Endothelial cell of umbilical vein (primary cell): ENCODE measurements around the gene SPCS3. TPM values are rescaled to one million over a fixed set of nuclear protein-coding genes. Genes with fewer than 3 reads are reported as not detected.

Experiments
- BruUV-seq: library from RNA; stranded (reverse); fragments of 400-500 nt; replicated peaks from 2 replicates; lab custom pipeline; 2021; lab: Mats Ljungman, UMichigan
- CTCF ChIA-PET: fragments of 300-600, 350-600 bp; sonication (Branson Sonifier 250); formaldehyde crosslinking; loops from one replicate; lab custom pipeline; 2021; ENCODE audit warnings: antibody characterized with exemption, inconsistent platforms; lab: Charles Lee
- POLR2A ChIA-PET: fragments of 300-600, 350-600 bp; sonication (Branson Sonifier 250); formaldehyde crosslinking; loops from one replicate; lab custom pipeline; 2021; ENCODE audit warnings: antibody characterized with exemption, inconsistent platforms; lab: Charles Lee
- DNase-seq: peaks from one replicate; pipeline ENCODE4 v3.0.0-alpha.2; 2011; ENCODE audit warnings: low read depth, low spot score
- FAIRE-seq: peaks from 2 replicates; lab custom pipeline; 2011; peaks lifted over from hg19 to GRCh38; lab: Jason Lieb, UNC
- H2AFZ ChIP-seq: 2 replicates; pipeline ENCODE4 v1.6.0; 2012; ENCODE audit warnings: low read depth, low read length, control low read depth, inconsistent platforms
- H3K27ac ChIP-seq: 2 replicates; pipeline ENCODE4 v1.5.1; 2011; ENCODE audit warnings: low read depth, mild to moderate bottlenecking, control low read depth, low read length, moderate library complexity; ENCODE audit not compliant: insufficient read depth
- H3K27me3 ChIP-seq, 2 experiments: 2 replicates each; pipeline versions ENCODE4 v1.6.0 to v1.6.1; 2011; ENCODE audit warnings: low read length in 2 of 2, mixed read lengths in 1 of 2; ENCODE audit not compliant: control insufficient read depth in 2 of 2, insufficient read depth in 2 of 2
- H3K36me3 ChIP-seq, 2 experiments: 2 replicates in 1 of 2; 3 replicates in 1 of 2; pipeline ENCODE4 v1.5.1; 2011; ENCODE audit warnings: low read length in 2 of 2, mild to moderate bottlenecking in 1 of 2, moderate library complexity in 1 of 2; ENCODE audit not compliant: control insufficient read depth in 2 of 2, insufficient read depth in 2 of 2; ENCODE audit errors: extremely low read depth in 1 of 2
- H3K4me1 ChIP-seq: 3 replicates; pipeline ENCODE4 v1.5.1; 2011; ENCODE audit warnings: mild to moderate bottlenecking, low read length; ENCODE audit not compliant: control insufficient read depth, insufficient read depth; ENCODE audit errors: extremely low read depth
- H3K4me2 ChIP-seq: 2 replicates; pipeline ENCODE4 v1.6.1; 2011; ENCODE audit warnings: low read length, control low read depth, mixed read lengths; ENCODE audit not compliant: insufficient read depth
- H3K4me3 ChIP-seq, 3 experiments: fragments of 200-600 bp in 1 of 3; sonication (generic), shearing (Covaris generic) in 1 of 3; replicated peaks in 1 of 3; 2 replicates each; pipeline ENCODE4 v1.5.1; 2011 to 2016; ENCODE audit warnings: control low read depth in 3 of 3, low read length in 3 of 3, mild to moderate bottlenecking in 2 of 3, inconsistent platforms in 1 of 3, low read depth in 1 of 3, moderate library complexity in 1 of 3; ENCODE audit not compliant: insufficient read depth in 1 of 3
- H3K79me2 ChIP-seq: 2 replicates; pipeline ENCODE4 v1.6.0; 2012; ENCODE audit warnings: low read length, inconsistent platforms; ENCODE audit not compliant: control insufficient read depth, insufficient read depth
- H3K9ac ChIP-seq: replicated peaks from 2 replicates; pipeline ENCODE3; 2011; ENCODE audit warnings: low read length, control low read depth; ENCODE audit not compliant: insufficient read depth; ENCODE audit errors: extremely low read depth
- H3K9me1 ChIP-seq: replicated peaks from 3 replicates; pipeline ENCODE4 v1.6.0; 2011; ENCODE audit warnings: mild to moderate bottlenecking, low read length; ENCODE audit not compliant: control insufficient read depth, insufficient read depth; ENCODE audit errors: extremely low read depth
- H3K9me3 ChIP-seq: replicated peaks from 2 replicates; pipeline ENCODE4 v1.5.1; 2012; ENCODE audit warnings: low read length, inconsistent platforms; ENCODE audit not compliant: control insufficient read depth, insufficient read depth
- H4K20me1 ChIP-seq: replicated peaks from 2 replicates; pipeline ENCODE3; 2011; ENCODE audit warnings: mild to moderate bottlenecking, low read length; ENCODE audit not compliant: control insufficient read depth, insufficient read depth; ENCODE audit errors: extremely low read depth
- EZH2 ChIP-seq: IDR thresholded peaks from 2 replicates; pipeline ENCODE4 v1.6.1; 2012; ENCODE audit warnings: borderline replicate concordance, low read depth, mild to moderate bottlenecking, moderate library complexity, low read length, inconsistent platforms; ENCODE audit not compliant: severe bottlenecking
- FOS ChIP-seq: IDR thresholded peaks from 2 replicates; pipeline ENCODE4 v1.6.1; 2011; ENCODE audit warnings: mild to moderate bottlenecking, low read length, moderate library complexity, borderline replicate concordance; ENCODE audit not compliant: insufficient read depth
- GATA2 ChIP-seq: IDR thresholded peaks from 2 replicates; pipeline ENCODE4 v1.7.0; 2011; ENCODE audit warnings: low read depth, mild to moderate bottlenecking, moderate library complexity, mixed read lengths, low read length; ENCODE audit not compliant: insufficient read length, insufficient read depth
- JUN ChIP-seq: IDR thresholded peaks from 2 replicates; pipeline ENCODE4 v1.6.1; 2011; ENCODE audit warnings: borderline replicate concordance, low read depth; ENCODE audit not compliant: insufficient read length, insufficient read depth
- MYC ChIP-seq: IDR thresholded peaks from one replicate; pipeline ENCODE4 v1.6.1; 2011; ENCODE audit warnings: mild to moderate bottlenecking, low read depth, low read length
- POLR2A ChIP-seq: IDR thresholded peaks from 2 replicates; pipeline ENCODE4 v1.6.1; 2012; ENCODE audit warnings: low read depth, mild to moderate bottlenecking, control low read depth, low read length
- POLR2AphosphoS5 ChIP-seq: IDR thresholded peaks from 2 replicates; pipeline ENCODE4 v1.6.1; 2012; ENCODE audit warnings: low read depth, mild to moderate bottlenecking, control low read depth, low read length, moderate library complexity; ENCODE audit not compliant: insufficient read depth
- dilution Hi-C: fragments of 300-500 bp; cut with MboI; formaldehyde crosslinking; loops from one replicate; pipeline ENCODE4 v1.15.0; 2019; ENCODE audit warnings: low sequenced_read_pairs; ENCODE audit not compliant: extremely low pct_ligation_motif_present
- intact Hi-C: fragments of 100-400 bp; cut with micrococcal nuclease; formaldehyde crosslinking; loops from one replicate; pipeline ENCODE4 v1.10.0; 2022
- polyA plus RNA-seq, 4 experiments: library from polyadenylated mRNA; depleted of rRNA in 3 of 4; stranded (reverse) in 3 of 4; unstranded in 1 of 4; fragments of >200 nt; gene quantifications; 2 replicates each; pipeline versions ENCODE4 v1.2.1 to v1.2.3, GENCODE V29; 2011 to 2012; ENCODE audit warnings: missing spikeins in 1 of 4
- total RNA-seq: library from RNA; stranded (reverse); gene quantifications from 2 replicates; pipeline ENCODE4 v1.2.3, GENCODE V29; 2021
- TF ChIP-seq, protein P1 (sequence below): IDR thresholded peaks from 2 replicates; pipeline ENCODE4 v1.6.1; 2011; ENCODE audit not compliant: insufficient read depth, insufficient read length
- TF ChIP-seq, protein P2 (sequence below), 2 donors: IDR thresholded peaks; 1 replicate in 1 of 2; 2 replicates in 1 of 2; pipeline ENCODE4 v1.5.1; 2011; ENCODE audit warnings: low read length in 2 of 2, mild to moderate bottlenecking in 2 of 2, moderate library complexity in 2 of 2, control low read depth in 1 of 2, inconsistent platforms in 1 of 2, low read depth in 1 of 2; ENCODE audit not compliant: insufficient read depth in 1 of 2; ENCODE audit errors: extremely low read depth in 1 of 2

The SPCS3 gene
- total and polyA plus RNA-seq, 2 donors (not counting 3 experiments of a cell fraction or from before 2014, with no cell fraction given), result 36.4 to 183 TPM

DNA sequence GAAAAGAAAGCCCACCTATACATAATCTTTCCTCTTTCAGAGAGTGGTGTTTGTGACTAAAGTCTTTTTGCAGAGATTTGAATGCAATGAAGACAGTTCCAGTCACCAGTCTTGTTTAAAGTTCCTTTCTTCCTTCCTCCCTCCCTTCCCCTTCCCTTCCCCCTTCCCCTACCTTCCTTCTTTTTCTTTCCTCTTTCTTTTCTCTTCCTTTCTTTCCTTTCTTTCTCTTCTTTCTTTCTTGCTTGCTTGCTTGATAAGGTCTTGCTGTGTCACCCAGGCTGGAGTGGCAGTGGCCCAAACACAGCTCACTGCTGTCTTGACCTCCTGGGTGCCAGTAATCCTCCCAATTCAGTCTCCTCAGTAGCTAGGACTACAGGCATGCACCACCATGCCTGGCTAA, 31.7 kb upstream of the SPCS3 start:
- Histone ChIP-seq H3K27me3 (peaks cover 2 to 4% of the 10 kb centered on the region in 2 experiments), H4K20me1 (no peaks in the 10 kb centered on the region), H3K4me2 (no peak overlapping the region), H3K79me2 (no peaks in the 10 kb centered on the region), H3K27ac (no peak overlapping the region), H2AFZ (no peak overlapping the region), H3K9ac (no peak overlapping the region), H3K9me1 (no peaks in the 10 kb centered on the region), H3K4me3 (no peak overlapping the region), H3K4me1 (no peaks in the 10 kb centered on the region), H3K36me3 (no peaks in the 10 kb centered on the region), H3K9me3 (no peaks in the 10 kb centered on the region)
- ChIA-PET POLR2A (no interaction called here), CTCF (interaction anchor here (2.3 kb wide), 1 partner anchor 11 kb away, joined by 7 read pairs; no protein-coding TSS in a partner anchor)
- dilution Hi-C loops (no loop called here), intact Hi-C loops (no loop called here)
- DNase-seq, result no peak
- TF ChIP-seq POLR2AphosphoS5, result no peak
- no peak for TF ChIP-seq MYC
- no peak for TF ChIP-seq FOS
- no peak for TF ChIP-seq JUN
- TF ChIP-seq POLR2A, result no peak
- no peak for TF ChIP-seq GATA2
- TF ChIP-seq, protein P1, sequence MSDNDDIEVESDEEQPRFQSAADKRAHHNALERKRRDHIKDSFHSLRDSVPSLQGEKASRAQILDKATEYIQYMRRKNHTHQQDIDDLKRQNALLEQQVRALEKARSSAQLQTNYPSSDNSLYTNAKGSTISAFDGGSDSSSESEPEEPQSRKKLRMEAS, result no peak
- TF ChIP-seq EZH2, result no peak
- TF ChIP-seq, protein P2, sequence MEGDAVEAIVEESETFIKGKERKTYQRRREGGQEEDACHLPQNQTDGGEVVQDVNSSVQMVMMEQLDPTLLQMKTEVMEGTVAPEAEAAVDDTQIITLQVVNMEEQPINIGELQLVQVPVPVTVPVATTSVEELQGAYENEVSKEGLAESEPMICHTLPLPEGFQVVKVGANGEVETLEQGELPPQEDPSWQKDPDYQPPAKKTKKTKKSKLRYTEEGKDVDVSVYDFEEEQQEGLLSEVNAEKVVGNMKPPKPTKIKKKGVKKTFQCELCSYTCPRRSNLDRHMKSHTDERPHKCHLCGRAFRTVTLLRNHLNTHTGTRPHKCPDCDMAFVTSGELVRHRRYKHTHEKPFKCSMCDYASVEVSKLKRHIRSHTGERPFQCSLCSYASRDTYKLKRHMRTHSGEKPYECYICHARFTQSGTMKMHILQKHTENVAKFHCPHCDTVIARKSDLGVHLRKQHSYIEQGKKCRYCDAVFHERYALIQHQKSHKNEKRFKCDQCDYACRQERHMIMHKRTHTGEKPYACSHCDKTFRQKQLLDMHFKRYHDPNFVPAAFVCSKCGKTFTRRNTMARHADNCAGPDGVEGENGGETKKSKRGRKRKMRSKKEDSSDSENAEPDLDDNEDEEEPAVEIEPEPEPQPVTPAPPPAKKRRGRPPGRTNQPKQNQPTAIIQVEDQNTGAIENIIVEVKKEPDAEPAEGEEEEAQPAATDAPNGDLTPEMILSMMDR (IDR thresholded peaks at IDR 0.05; ENCODE audit: extremely low read depth in 1 of 2, insufficient read depth in 1 of 2, low read depth in 1 of 2, low read length in 2 of 2), result no peak
- no peak for FAIRE-seq
- no TSS peak for BruUV-seq
